Activated CD4-positive, alpha-beta T cell treated with anti-CD3 and anti-CD28 coated beads, Interleukin-10, Interleukin-2, amounts not matched to agents 100 ng/mL and 50 ng/mL, durations not matched to agents 16 hours and 8 hours (primary cell): ENCODE measurements around the gene CLP1.
"Not testable (repeated sequence)": the region's sequence is repeated elsewhere in the genome, so short reads cannot be mapped to it uniquely, and the experiment has no call there.

ENCODE experiments used
- DNase-seq: peaks from one replicate; pipeline ENCODE4 v3.0.0-alpha.2; 2020

CLP1 gene

GRCh38 chr11:57641011-57641807 is 16.4 kb upstream of the CLP1 start:
- peak; percentile 59 for DNase-seq

GRCh38 chr11:57643802-57644201 is 13.8 kb upstream of the CLP1 start:
- DNase-seq = no peak

- DNase-seq = peak; percentile 90
These were observed 12.5 kb upstream of the CLP1 start for GRCh38 chr11:57644748-57645688.

- no peak for DNase-seq
These were observed 11.9 kb upstream of the CLP1 start for GRCh38 chr11:57645689-57646085.

- no peak for DNase-seq
These were observed 11.3 kb upstream of the CLP1 start for GRCh38 chr11:57646194-57646798.

GRCh38 chr11:57646799-57647303 is 10.7 kb upstream of the CLP1 start:
- DNase-seq = no peak

- DNase-seq = no peak
These were observed 10.2 kb upstream of the CLP1 start for GRCh38 chr11:57647372-57647771.

- no peak for DNase-seq
These were observed 9.4 kb upstream of the CLP1 start for GRCh38 chr11:57647960-57648800.

- no peak for DNase-seq
These were observed 8.5 kb upstream of the CLP1 start for GRCh38 chr11:57648801-57649735.

GRCh38 chr11:57649826-57650738 is 7.5 kb upstream of the CLP1 start, which contains the start of gene YPEL4:
TSS of gene YPEL4 (minus strand) at chr11:57649912. CDS start at chr11:57647107, 2,805 bp downstream.
- DNase-seq = peak; percentile 58

- DNase-seq = no peak
These were observed 6.8 kb upstream of the CLP1 start for GRCh38 chr11:57650739-57651090.

- DNase-seq = no peak
These were observed 6.2 kb upstream of the CLP1 start for GRCh38 chr11:57651408-57651807.

- not testable (repeated sequence) for DNase-seq
These were observed 5.3 kb upstream of the CLP1 start for GRCh38 chr11:57652230-57652629.

GRCh38 chr11:57652662-57653061 is 4.9 kb upstream of the CLP1 start:
- no peak for DNase-seq

- DNase-seq = no peak
These were observed 4.4 kb upstream of the CLP1 start for GRCh38 chr11:57653163-57653562.

- no peak for DNase-seq
These were observed 723 bp upstream of the CLP1 start for GRCh38 chr11:57656885-57657193.

- DNase-seq = no peak
These were observed 430 bp downstream of the CLP1 start for GRCh38 chr11:57658023-57658361.

- DNase-seq = no peak
These were observed 2.1 kb downstream of the CLP1 start for GRCh38 chr11:57659669-57660068.

- DNase-seq = no peak
These were observed 5.3 kb downstream of the CLP1 start for GRCh38 chr11:57662893-57663292.

- no peak for DNase-seq
These were observed 6.4 kb downstream of the CLP1 start for GRCh38 chr11:57663975-57664374.
